LNCAP (cell line): Measurements from ENCODE around the gene TMEM53.
A peak's percentile ranks its signal among the peaks of the same experiment; 100 is the strongest.

Source experiments
- TF ChIP-seq, protein P1 (sequence below): fragments of 450-650 bp; IDR thresholded peaks from 2 replicates; pipeline ENCODE4 v1.5.1; 2017; ENCODE audit warnings: mild to moderate bottlenecking

The TMEM53 gene

GRCh38 chr1:44717653-44718052 lies 43.4 kb upstream of the TMEM53 start:
- TF ChIP-seq, protein P1, sequence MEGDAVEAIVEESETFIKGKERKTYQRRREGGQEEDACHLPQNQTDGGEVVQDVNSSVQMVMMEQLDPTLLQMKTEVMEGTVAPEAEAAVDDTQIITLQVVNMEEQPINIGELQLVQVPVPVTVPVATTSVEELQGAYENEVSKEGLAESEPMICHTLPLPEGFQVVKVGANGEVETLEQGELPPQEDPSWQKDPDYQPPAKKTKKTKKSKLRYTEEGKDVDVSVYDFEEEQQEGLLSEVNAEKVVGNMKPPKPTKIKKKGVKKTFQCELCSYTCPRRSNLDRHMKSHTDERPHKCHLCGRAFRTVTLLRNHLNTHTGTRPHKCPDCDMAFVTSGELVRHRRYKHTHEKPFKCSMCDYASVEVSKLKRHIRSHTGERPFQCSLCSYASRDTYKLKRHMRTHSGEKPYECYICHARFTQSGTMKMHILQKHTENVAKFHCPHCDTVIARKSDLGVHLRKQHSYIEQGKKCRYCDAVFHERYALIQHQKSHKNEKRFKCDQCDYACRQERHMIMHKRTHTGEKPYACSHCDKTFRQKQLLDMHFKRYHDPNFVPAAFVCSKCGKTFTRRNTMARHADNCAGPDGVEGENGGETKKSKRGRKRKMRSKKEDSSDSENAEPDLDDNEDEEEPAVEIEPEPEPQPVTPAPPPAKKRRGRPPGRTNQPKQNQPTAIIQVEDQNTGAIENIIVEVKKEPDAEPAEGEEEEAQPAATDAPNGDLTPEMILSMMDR = no peak

DNA sequence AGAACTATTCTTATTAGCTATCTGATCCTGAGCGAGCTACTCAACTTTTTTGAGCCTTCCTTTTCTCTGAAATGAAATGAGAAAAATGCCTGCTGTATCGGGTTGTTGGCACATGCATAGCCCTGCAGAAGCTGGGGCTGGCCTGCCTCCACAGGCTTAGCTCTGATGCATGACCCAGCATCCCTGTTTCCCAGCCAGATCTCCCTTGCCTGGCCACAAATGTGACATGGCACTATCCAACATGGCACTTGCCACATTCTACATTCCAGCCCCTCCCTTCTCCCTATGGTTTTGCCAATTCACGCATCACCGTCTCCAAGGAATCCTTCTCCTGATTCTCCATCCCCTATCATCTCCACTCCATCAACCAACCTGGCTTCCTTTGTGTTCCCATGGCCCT lies 42.9 kb upstream of the TMEM53 start:
- TF ChIP-seq, protein P1 = no peak

DNA sequence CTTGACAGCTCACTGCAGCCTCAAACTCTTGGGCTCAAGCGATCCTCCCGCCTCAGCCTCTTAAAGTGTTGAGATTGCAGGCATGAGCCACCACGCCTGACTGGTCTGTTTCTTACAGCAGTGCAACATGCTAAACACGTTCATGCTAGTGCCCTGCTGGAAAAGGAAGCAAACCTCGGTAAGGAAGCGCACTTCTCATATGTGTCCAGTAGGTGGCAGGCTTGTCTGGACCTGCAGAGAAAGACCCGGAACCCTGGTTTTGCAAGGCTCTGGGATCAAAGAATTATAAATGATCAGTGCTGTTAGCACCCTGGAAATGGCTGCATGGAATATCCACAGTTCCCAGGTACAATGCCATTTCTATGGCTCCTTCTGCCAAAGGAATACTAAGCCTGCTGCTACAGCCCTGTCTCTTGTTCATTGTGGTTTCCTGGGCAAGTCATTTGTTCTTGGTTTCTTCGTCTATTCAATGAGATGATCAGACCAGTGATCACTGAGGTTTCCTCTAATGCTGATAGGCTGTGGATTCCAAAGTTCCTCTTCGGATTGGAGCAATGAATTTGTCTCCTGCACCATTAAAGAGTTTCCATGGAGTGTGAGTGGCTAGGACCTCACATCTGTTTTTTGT lies 40.8 kb upstream of the TMEM53 start:
- TF ChIP-seq, protein P1 = peak; percentile 91

- TF ChIP-seq, protein P1 = no peak
Measured at GRCh38 chr1:44714532-44714931, 40.3 kb upstream of the TMEM53 start.

DNA sequence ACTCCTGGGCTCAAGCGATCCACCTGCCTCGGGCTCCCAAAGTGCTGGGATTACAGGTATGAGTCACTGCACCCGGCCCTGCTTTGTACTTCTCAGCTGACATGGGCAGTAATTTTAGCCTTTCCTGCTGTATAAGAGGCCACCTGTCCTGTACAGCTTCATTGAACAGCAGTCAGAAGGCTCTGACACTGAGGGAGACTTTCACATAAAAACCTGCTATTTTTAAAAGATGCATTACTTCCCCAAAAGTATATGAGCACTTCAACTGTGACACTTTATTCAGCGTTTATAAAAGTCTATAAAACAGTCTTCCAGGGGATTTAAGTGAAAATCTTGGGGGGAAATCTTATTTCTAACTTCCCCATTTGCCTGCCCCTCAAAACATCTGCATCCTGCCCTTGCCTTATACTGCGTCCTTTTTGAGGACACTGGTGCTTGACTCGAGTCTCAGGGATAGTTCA lies 39.1 kb upstream of the TMEM53 start:
- TF ChIP-seq, protein P1 = no peak

DNA sequence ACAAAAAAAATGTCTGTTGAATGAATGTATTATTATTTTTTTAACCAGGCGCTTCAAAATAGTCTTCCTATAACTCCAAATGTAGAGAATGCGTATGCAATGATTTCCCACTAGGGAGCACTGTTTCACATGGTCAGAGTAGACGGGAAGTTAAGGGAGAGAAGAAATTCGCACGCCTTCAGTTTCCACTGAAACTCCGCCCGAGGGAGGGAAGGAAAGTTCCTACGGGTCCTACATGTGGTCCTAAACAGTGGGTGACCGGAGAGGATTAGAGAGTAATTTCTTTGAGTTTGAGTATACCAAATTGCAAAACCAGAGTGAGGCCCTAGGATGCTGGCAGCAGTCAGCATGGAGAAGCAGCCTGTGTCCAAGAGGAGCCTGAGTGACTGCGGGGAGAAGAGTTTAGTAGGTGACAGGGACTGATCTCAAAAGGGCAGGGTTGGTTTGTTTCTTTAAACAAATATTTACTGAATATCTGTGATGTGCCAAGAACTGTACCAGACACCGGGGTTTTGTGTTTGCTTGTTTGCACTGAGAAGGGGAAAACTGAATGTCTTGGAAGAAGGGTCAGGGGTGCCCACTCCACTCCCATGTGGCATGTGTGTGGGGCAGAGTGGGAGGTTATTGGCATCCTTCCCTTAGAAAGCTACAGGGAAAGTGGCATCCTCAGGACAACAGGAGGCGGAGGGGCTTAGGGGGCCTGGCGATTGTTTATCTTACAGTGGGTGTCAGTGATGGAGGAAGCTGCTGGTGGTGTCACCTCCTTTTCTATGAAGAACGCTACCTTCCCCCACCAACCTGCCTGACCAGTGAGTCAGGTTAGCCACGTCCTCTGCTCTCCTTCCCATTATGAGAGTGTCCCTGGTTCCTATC lies 33.9 kb upstream of the TMEM53 start:
- TF ChIP-seq, protein P1 = peak; percentile 29; the same call in 1 of the 2 replicates

DNA sequence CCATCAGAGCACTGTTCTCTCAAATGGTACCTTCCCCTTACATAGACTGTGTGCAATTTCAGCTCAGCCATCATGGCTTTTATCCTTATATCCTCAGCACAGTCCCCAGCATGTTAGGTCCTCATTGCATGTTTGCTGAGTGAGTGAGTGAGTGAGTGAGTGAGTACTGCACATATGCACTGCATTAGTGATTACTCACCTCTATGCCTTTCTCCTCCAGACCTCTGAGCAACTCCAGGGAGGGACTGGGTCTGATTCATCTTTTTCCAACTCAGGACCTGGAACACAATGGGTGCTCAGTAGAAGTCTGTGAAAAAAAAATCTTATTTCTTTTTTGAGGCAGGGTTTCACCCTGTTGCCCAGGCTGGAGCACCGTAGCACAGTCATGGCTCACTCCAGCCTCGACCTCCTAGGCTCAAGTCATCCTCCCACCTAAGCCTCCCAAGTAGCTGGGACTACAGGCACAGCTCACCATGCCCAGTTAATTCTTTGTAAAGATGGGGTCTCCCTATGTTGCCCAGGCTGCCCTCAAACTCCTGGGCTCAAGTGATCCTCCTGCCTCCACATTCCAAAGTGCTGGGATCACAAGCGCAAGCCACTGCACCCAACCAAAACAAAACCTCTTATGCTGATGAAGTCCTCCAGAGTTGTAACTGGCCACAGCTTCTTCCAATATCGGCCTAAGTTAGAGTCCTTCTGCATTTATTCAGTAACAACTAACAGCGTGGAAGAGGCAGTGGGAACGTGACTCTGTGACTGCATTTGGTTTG lies 33.0 kb upstream of the TMEM53 start:
- TF ChIP-seq, protein P1 = no peak
